Left colon (tissue), 2 donors: ENCODE measurements around the gene COA5. TPM values are rescaled to one million over a fixed set of nuclear protein-coding genes. Genes with fewer than 3 reads are reported as not detected.

Source experiments
- ATAC-seq: fragments of 200-7000 bp; cut with Tn5 transposase; one replicate; pipeline ENCODE4 v1.9.1; 2020; ENCODE audit warnings: mild to moderate bottlenecking, moderate library complexity
- DNase-seq, 2 donors: peaks; one replicate each; pipeline ENCODE4 v3.0.0-alpha.2; 2020
- intact Hi-C, 2 donors: fragments of 100-400 bp; cut with DNase I in 1 of 2; cut with micrococcal nuclease in 1 of 2; formaldehyde crosslinking; loops; one replicate each; pipeline versions ENCODE4 v1.11.2 to v1.14.0; 2022; cut with DNase I, micrococcal nuclease
- total RNA-seq, 2 donors: library from RNA; stranded (reverse); fragmentation: NEBNext Ultra II Directional; extraction: Animal tissue kit (Norgen Biotek cat#: 25700); gene quantifications; one replicate each; pipeline ENCODE4 v1.2.1, GENCODE V29; 2021
- donor health status: DM: no; HTN: no; CAD: no.
- donor health status: DM: yes; HTN: yes; CAD: no.

Gene COA5
- total RNA-seq, 2 donors from 2014 or later = 20.3 to 23.6 TPM

DNA sequence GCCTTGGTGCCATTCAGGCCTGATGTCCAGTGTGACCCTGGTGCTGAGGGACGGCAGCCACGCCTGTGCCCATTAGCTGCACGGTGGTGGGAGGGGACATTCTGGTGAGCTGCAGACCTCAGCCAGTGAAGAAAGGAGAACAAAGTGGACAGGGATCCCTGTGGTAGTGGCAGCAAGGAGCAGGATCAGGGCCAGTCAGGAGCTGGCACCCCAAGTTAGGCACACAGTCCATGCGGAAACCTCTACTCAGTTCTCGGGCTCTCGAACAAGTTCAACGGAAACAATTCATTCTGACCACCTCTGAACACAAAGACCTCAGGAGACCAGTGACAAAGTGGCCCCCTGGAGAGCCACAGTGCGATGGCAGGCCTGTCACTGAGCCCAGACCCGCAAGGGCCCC, 30.1 kb downstream of the COA5 start:
- no peak for ATAC-seq

GRCh38 chr2:98577313-98577712, 31.0 kb downstream of the COA5 start:
- intact Hi-C loops = no loop called here
- ATAC-seq (no peak), DNase-seq (no peak)

More for the DNA sequence above, 30.1 kb downstream of the COA5 start:
- no peak for DNase-seq
- intact Hi-C loops = no loop called here

DNA sequence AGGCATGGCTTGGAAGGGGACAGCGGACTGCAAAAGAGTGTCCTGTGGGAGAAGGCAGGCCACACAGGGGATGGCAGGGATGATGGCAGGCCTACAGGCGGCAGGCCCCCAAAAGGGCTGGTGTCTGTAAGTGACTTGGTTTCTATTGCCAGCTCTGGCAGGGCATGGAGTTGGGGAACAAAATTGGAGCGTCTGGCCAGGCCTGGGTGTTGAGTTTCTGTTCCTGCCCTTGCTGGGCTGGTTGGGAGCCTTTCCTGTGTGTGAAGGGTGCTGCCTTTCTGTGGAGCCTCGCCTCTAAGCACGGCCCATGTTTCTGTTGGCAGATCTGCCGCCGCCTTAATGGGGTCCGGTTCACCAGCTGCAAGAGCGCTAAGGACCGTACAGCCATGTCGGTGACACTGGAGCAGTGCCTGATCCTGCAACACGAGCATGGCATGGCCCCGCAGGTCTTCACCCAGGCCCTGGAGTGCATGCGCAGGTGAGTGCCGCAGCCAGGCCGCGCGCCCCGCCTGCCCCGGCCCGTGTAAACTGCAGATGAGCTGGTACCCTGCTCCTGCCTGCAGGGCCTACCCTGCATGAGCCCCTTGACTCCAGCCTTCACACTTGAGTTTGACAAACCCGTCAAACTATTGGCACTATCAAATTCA, 31.5 kb downstream of the COA5 start:
- intact Hi-C loops = no loop called here
- no peak for ATAC-seq
- DNase-seq = no peak

DNA sequence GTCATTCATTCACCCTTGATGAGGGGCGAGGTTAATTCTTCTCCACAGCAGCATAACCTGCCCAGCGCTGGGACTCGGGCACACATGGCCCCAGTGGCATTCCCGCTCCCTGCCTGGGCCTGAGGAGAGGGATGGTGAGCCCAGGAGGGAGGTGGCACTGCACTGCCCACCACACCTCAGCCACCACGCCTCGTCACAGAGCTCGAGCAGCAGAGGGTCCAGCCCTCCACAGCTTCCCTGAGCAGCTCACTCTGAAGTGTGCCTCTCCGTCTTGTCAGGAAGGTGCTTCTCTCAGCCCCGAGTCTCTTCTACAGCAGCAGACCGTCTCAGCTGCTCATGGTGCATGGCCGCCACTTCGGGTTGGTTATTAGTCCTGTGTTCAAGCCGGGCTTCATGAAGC, 34.9 kb downstream of the COA5 start:
- intact Hi-C loops = no loop called here
- DNase-seq = no peak
- ATAC-seq = no peak

- ATAC-seq = no peak
- DNase-seq = no peak
- intact Hi-C loops = no loop called here
Observed at GRCh38 chr2:98572676-98573075, 35.6 kb downstream of the COA5 start.

DNA sequence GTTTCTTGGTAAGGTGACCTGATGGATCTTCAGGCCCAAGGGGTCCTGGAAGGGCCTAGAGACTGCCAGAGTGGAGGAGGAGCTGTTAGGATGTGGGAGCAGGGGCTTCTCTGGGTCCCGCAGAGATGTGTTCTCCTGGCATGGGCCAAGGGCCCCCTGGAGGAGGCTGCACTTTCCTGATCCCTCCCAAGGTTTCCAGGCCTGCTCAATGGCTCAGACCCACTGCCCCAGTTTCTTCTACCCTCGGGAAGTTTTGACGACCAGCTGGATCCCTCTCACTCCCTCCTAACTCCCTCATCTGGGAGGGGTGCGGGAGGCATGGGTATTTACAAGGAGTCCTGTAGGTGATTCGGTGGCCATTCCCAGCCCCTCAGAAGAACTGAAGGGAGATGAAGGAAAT, 36.1 kb downstream of the COA5 start:
- ATAC-seq = no peak
- DNase-seq = no peak
- intact Hi-C loops = no loop called here

GRCh38 chr2:98571796-98572195, 36.5 kb downstream of the COA5 start:
- DNase-seq (no peak), ATAC-seq (no peak)
- intact Hi-C loops = no loop called here

DNA sequence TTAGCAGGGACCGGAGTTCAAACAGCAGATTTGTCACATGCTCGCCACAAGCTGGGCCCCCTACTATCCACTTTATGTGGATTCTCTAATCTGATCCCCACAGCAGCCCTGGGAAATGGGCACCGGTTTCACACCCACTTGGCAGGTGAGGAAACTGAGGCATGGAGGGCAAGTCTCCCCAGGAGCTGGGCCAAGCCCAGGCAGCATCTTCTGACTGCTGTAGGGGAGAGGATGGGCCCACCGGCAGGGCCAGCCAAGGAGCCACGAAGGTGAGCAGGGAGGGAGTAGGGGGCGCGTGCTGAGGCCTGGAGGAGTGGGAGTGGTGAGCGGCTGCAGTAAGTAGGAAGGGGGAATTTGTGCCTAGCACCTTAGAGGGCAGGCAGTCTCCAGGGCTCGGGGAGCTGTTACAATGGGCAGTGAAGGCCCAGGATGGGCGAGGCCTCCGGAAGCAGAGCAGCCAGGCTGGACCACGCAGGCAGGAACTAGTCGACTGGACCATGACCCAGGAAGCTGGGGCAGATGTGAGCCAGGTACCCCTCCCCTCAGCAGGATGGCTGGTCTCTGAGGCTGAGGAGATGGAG, 37.1 kb downstream of the COA5 start:
- intact Hi-C loops = no loop called here
- ATAC-seq = peak; percentile 41
- no peak for DNase-seq

DNA sequence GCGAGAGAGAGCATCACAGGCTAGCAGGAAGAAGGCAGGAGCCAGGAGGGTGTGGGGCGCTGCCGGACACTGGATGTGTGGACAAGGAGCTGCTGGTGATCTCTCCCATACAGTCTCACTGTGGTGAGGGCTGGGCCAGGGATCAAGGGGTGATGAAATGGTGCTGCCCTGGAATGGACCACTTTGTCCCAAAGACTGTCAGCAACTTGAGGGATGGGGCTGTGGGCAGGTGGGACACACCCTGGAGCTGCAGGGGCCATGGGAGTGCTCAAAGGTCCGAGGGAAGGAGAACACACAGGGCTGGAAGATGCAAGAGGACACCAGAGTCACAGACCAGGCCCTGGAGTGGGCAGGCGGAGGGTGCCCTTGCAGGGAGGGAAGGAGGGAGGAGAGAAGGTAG, 38.0 kb downstream of the COA5 start:
- intact Hi-C loops = no loop called here
- ATAC-seq (no peak), DNase-seq (no peak)

GRCh38 chr2:98569915-98570314, 38.4 kb downstream of the COA5 start:
- DNase-seq (no peak), ATAC-seq (no peak)
- intact Hi-C loops = no loop called here

GRCh38 chr2:98569197-98569793, 39.0 kb downstream of the COA5 start:
- intact Hi-C loops = no loop called here
- peak in 1 of 2 donors; percentile 69 for DNase-seq
- peak; percentile 37 for ATAC-seq

DNA sequence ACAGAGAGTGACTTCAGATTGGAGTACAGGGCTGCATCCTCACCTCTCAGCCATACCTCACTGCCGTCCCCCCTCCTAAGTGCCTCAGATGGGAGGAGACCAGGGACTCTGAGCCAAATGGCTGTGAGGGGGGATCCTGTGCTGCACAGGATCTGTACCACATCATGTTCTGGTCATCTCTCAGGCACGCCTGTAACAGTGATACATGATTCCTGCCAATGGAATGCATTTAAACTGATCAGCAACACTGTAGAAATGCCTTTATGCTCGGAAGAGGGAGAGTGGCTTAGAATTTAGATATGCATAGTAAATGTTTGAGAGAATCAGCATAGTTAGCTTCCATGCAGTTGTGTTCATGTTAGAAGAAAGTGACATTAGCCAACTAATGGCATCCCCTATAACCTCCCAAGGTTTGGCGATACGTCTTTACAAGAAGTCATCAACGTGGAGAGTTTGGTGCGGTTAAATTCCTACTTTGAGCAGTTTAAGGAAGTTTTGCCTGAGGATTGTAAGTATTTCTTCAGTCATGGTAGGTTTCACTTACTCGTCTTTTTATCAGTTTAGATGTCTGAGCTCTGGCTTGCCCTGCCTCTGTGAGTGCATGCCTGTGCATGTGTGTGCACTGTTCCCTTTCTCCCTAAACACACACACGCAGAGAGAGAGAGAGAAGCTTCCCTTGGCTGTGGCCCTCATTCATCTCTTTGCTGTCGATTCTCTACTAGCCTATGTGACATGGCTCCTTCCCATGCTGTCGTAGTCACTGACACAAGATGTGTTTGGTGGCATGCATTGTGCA, 40.0 kb downstream of the COA5 start:
- DNase-seq (no peak), ATAC-seq (no peak)
- intact Hi-C loops = no loop called here

DNA sequence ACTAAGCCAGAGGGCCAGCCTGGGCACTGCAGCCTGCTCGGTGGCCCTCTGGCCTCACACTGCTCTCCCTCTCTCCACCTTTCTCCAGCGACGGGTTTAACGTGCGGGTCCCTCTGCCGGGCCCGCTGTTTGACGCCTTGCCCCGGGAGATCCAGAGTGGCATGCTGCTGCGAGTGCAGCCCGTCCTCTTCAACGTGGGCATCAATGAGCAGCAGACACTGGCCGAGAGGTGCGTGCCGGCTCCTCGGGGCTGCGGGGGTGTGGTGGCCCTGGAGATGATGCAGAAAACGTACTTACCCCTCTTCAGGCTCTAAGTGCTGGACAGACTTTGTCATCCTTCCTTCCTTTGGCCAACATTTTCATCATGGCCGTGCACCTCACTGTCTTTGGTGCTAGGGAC, 42.4 kb downstream of the COA5 start:
- no peak for DNase-seq
- intact Hi-C loops = no loop called here
- ATAC-seq = no peak

GRCh38 chr2:98565286-98565860, 42.9 kb downstream of the COA5 start:
- intact Hi-C loops = no loop called here
- DNase-seq (no peak), ATAC-seq (peak; percentile 12)

DNA sequence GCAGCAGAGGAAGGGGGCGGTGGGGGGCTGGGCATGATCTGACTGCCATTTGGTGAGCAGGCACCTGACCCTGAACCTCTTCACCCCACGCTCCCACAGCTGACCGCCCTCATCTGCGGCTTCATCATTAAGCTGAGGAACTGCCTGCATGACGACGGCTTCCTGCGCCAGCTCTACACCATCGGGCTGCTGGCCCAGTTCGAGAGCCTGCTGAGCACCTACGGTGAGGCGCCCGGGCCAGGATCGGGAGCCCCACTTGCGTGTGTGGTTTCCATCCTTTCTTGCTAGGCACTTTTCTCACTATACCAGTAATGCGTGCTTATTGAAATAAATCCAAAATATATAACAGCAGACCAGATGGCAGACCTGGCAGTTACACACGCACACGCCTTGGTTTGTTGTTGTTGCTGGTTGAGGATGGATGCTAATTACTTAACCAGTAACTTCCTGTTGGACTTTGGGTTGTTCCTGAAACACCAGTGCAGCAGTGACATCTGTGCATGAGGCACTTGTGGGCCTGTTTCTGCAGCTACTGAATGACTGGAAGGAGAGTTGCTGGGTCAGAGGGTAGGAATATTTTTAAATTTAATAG, 43.7 kb downstream of the COA5 start:
- peak; percentile 94 for ATAC-seq
- intact Hi-C loops = no loop called here
- peak; percentile 41 to 48 for DNase-seq

DNA sequence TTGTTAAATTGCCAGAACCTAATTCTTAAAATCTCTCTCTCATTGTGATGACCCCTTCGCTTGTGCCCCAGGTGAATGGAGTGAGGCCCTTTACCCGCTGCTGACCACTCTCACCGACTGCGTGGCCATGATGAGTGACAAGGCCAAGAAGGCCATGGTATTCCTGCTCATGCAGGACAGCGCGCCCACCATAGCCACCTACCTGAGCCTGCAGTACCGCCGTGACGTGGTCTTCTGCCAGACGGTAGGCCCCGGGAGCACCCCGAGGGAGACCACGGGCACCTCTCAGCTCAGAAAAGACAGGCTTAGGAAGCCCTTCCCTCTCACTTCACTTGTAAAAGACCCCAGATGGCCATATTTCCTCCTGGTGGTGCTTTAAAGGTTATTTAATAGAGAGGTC, 44.9 kb downstream of the COA5 start:
- intact Hi-C loops = no loop called here
- DNase-seq = no peak
- ATAC-seq = no peak

- DNase-seq = no peak
- ATAC-seq = no peak
- intact Hi-C loops = no loop called here
Observed at GRCh38 chr2:98561902-98562695, 46.2 kb downstream of the COA5 start.

GRCh38 chr2:98561018-98561417, 47.3 kb downstream of the COA5 start:
- ATAC-seq (no peak), DNase-seq (no peak)
- intact Hi-C loops = no loop called here
